Calu3 (cell line): ENCODE data around the gene NFATC3. TPM values are rescaled to one million over a fixed set of nuclear protein-coding genes. Genes with fewer than 3 reads are reported as not detected.
"Not testable (repeated sequence)": the region's sequence is repeated elsewhere in the genome, so short reads cannot be mapped to it uniquely, and the experiment has no call there.

Experiments used
- BruUV-seq: library from RNA; stranded (reverse); fragments of 400-500 nt; replicated peaks from 2 replicates; lab custom pipeline; 2021; lab: Mats Ljungman, UMichigan
- CTCF ChIA-PET: fragments of 300-600 bp; sonication (Branson Sonifier 250); formaldehyde crosslinking; loops from one replicate; lab custom pipeline; 2022; ENCODE audit warnings: antibody characterized with exemption; lab: Charles Lee
- DNase-seq: peaks from one replicate; pipeline ENCODE4 v3.0.0; 2022
- H3K27ac Mint-ChIP-seq: one replicate; pipeline ENCODE4 v1.8.0; 2022; ENCODE audit warnings: mixed read lengths; ENCODE audit not compliant: unreplicated experiment
- H3K27me3 Mint-ChIP-seq: one replicate; pipeline ENCODE4 v1.8.0; 2022; ENCODE audit warnings: mixed read lengths; ENCODE audit not compliant: unreplicated experiment
- H3K36me3 Mint-ChIP-seq: one replicate; pipeline ENCODE4 v1.8.0; 2022; ENCODE audit warnings: mild to moderate bottlenecking, moderate library complexity, mixed read lengths; ENCODE audit not compliant: insufficient read depth, unreplicated experiment
- H3K4me1 Mint-ChIP-seq: one replicate; pipeline ENCODE4 v1.8.0; 2022; ENCODE audit warnings: mild to moderate bottlenecking, low read depth, mixed read lengths; ENCODE audit not compliant: unreplicated experiment
- H3K4me3 Mint-ChIP-seq: one replicate; pipeline ENCODE4 v1.8.0; 2022; ENCODE audit warnings: mild to moderate bottlenecking, low read depth, moderate library complexity, mixed read lengths; ENCODE audit not compliant: unreplicated experiment
- H3K9me3 Mint-ChIP-seq: one replicate; pipeline ENCODE4 v1.8.0; 2022; ENCODE audit warnings: low read depth, mixed read lengths; ENCODE audit not compliant: unreplicated experiment
- CTCF ChIP-seq: fragments of 200-600 bp; IDR thresholded peaks from one replicate; pipeline ENCODE4 v1.8.0; 2022; ENCODE audit warnings: antibody characterized with exemption; ENCODE audit not compliant: unreplicated experiment
- intact Hi-C: fragments of 100-400 bp; cut with micrococcal nuclease; formaldehyde crosslinking; loops from one replicate; pipeline ENCODE4 v1.10.0; 2022; ENCODE audit not compliant: unreplicated experiment
- total RNA-seq: library from RNA; stranded (reverse); gene quantifications from 2 replicates; pipeline ENCODE4 v1.2.3, GENCODE V29; 2022

The NFATC3 gene
- total RNA-seq, 1 experiment from 2014 or later = 39.3 TPM

- Mint-ChIP-seq H3K27ac (no peak overlapping the region), H3K4me3 (no peak overlapping the region), H3K4me1 (peaks cover 2% of the 10 kb centered on the region), H3K36me3 (no peaks in the 10 kb centered on the region), H3K27me3 (no peaks in the 10 kb centered on the region), H3K9me3 (peaks cover 6% of the 10 kb centered on the region)
- no TSS peak for BruUV-seq
- intact Hi-C loops = no loop called here
- no peak for TF ChIP-seq CTCF
- DNase-seq = no peak
- CTCF ChIA-PET = no interaction called here
Observed at GRCh38 chr16:68113059-68113761, 28.0 kb downstream of the NFATC3 start.

GRCh38 chr16:68113765-68114240 lies 28.6 kb downstream of the NFATC3 start:
- Mint-ChIP-seq H3K4me1 (peaks cover 8% of the 10 kb centered on the region), H3K36me3 (no peaks in the 10 kb centered on the region), H3K27ac (no peak overlapping the region), H3K4me3 (no peak overlapping the region), H3K9me3 (peaks cover 4% of the 10 kb centered on the region), H3K27me3 (no peaks in the 10 kb centered on the region)
- DNase-seq = no peak
- TF ChIP-seq CTCF = no peak
- CTCF ChIA-PET = no interaction called here
- no TSS peak for BruUV-seq
- intact Hi-C loops = no loop called here

GRCh38 chr16:68114939-68115338 lies 29.8 kb downstream of the NFATC3 start:
- H3K27me3 Mint-ChIP-seq, BruUV-seq, DNase-seq, H3K4me3 Mint-ChIP-seq, H3K36me3 Mint-ChIP-seq, H3K27ac Mint-ChIP-seq, H3K4me1 Mint-ChIP-seq, intact Hi-C loops, H3K9me3 Mint-ChIP-seq: not testable (repeated sequence)
- CTCF ChIA-PET = interaction anchor here (0.6 kb wide), 1 partner anchor 12 kb away, joined by 3 read pairs; no protein-coding TSS in a partner anchor

- Mint-ChIP-seq H3K4me1 (peaks cover 8% of the 10 kb centered on the region), H3K36me3 (no peaks in the 10 kb centered on the region), H3K4me3 (no peak overlapping the region), H3K27ac (no peak overlapping the region), H3K27me3 (no peaks in the 10 kb centered on the region), H3K9me3 (no peaks in the 10 kb centered on the region)
- BruUV-seq = no TSS peak
- no peak for TF ChIP-seq CTCF
- no peak for DNase-seq
- intact Hi-C loops = no loop called here
- CTCF ChIA-PET = interaction anchor here (0.6 kb wide), 1 partner anchor 14 kb away, joined by 3 read pairs; no protein-coding TSS in a partner anchor
Observed at GRCh38 chr16:68115851-68116250, 30.7 kb downstream of the NFATC3 start.

GRCh38 chr16:68116256-68116867 lies 31.2 kb downstream of the NFATC3 start:
- no peak overlapping the region for H3K27ac Mint-ChIP-seq
- H3K36me3 Mint-ChIP-seq = no peaks in the 10 kb centered on the region
- intact Hi-C loops = no loop called here
- H3K4me1 Mint-ChIP-seq = peaks cover 8% of the 10 kb centered on the region
- no peaks in the 10 kb centered on the region for H3K9me3 Mint-ChIP-seq
- no peak overlapping the region for H3K4me3 Mint-ChIP-seq
- TF ChIP-seq CTCF = peak; percentile 17
- BruUV-seq = no TSS peak
- no peak for DNase-seq
- no peaks in the 10 kb centered on the region for H3K27me3 Mint-ChIP-seq
- CTCF ChIA-PET = interaction anchor here (0.6 kb wide), 1 partner anchor 13 kb away, joined by 3 read pairs; no protein-coding TSS in a partner anchor
